DMS79 treated with DMSO at 0.1 percent for 48 hours (cell line): ENCODE measurements around the gene ACBD4.
A peak's percentile ranks its signal among the peaks of the same experiment; 100 is the strongest.

Source experiments
- DNase-seq: peaks from one replicate; lab custom pipeline; 2025; lab: John Stamatoyannopoulos, UW

ACBD4 gene

GRCh38 chr17:45104497-45104896, 31.0 kb upstream of the ACBD4 start:
- DNase-seq: no peak

- DNase-seq: no peak
Measured at GRCh38 chr17:45104907-45105624, 30.4 kb upstream of the ACBD4 start.

- DNase-seq: no peak
Measured at GRCh38 chr17:45106096-45106495, 29.4 kb upstream of the ACBD4 start.

- DNase-seq: no peak
Measured at GRCh38 chr17:45106582-45106981, 28.9 kb upstream of the ACBD4 start.

- no peak for DNase-seq
Measured at GRCh38 chr17:45107293-45108010, 28.0 kb upstream of the ACBD4 start.

- no peak for DNase-seq
Measured at GRCh38 chr17:45108051-45108450, 27.4 kb upstream of the ACBD4 start.

GRCh38 chr17:45108595-45109521, 26.6 kb upstream of the ACBD4 start:
- DNase-seq: no peak

GRCh38 chr17:45110676-45111611, 24.5 kb upstream of the ACBD4 start:
- DNase-seq: no peak

- DNase-seq: peak; percentile 48
Measured at GRCh38 chr17:45111850-45112249, 23.6 kb upstream of the ACBD4 start.

GRCh38 chr17:45112559-45113423, 22.7 kb upstream of the ACBD4 start:
- no peak for DNase-seq

GRCh38 chr17:45113424-45113754, 22.1 kb upstream of the ACBD4 start:
- no peak for DNase-seq

GRCh38 chr17:45114117-45114932, 21.2 kb upstream of the ACBD4 start:
- DNase-seq: no peak

- no peak for DNase-seq
Measured at GRCh38 chr17:45115015-45115625, 20.4 kb upstream of the ACBD4 start.

GRCh38 chr17:45115871-45116270, 19.6 kb upstream of the ACBD4 start:
- DNase-seq: no peak

- DNase-seq: no peak
Measured at GRCh38 chr17:45116434-45117016, 19.0 kb upstream of the ACBD4 start.

- DNase-seq: no peak
Measured at GRCh38 chr17:45117334-45117733, 18.2 kb upstream of the ACBD4 start.

GRCh38 chr17:45117848-45118646, 17.4 kb upstream of the ACBD4 start:
- no peak for DNase-seq

- DNase-seq: no peak
Measured at GRCh38 chr17:45118691-45119090, 16.8 kb upstream of the ACBD4 start.
